ENCODE measurements around the gene LONRF2. TPM values are rescaled to one million over a fixed set of nuclear protein-coding genes. Genes with fewer than 3 reads are reported as not detected.

LONRF2 gene
- total and polyA plus RNA-seq, 2 of the 4 experiments (the other 2 are of a cell fraction) = 0.19 to 0.54 TPM

DNA sequence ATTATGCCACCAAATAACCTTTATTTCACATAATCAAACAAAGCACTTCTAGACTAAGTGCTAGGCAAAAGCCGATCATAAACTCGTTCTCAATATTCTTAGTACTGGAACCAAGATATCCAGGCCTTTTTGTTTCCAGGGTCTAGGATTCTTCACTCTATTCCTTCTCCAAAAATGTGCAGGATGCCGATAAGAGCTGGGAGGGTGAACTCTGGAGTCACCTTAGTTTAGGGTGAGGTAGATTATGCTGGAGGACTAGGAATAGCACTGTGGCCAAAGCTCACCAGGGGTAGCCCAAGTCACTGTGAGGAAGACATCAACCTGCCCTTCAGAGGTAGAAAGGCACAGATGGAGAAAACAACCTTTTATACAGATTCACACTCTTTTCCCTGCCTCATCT lies 37.3 kb downstream of the LONRF2 start:
- Histone ChIP-seq H4K5ac (ENCODE audit: low read depth, low read length) (no peak overlapping the region), H3K9ac (ENCODE audit: low read depth, low read length) (no peak overlapping the region), H3K79me1 (ENCODE audit: low read depth in 1 of 2, low read length in 2 of 2) (no peaks in the 10 kb centered on the region), H2AK5ac (ENCODE audit: low read depth, low read length) (no peak overlapping the region), H3K56ac (ENCODE audit: extremely low read depth, insufficient read depth, low read length) (no peak overlapping the region), H2AK9ac (replicated peaks; ENCODE audit: low read depth, low read length, poor library complexity) (no peak overlapping the region), H3K4me3 (ENCODE audit: insufficient read depth, low read depth, low read length) (no peak overlapping the region), H3K4me2 (ENCODE audit: low read depth, low read length) (no peak overlapping the region), H4K20me1 (ENCODE audit: insufficient read depth, low read length) (no peaks in the 10 kb centered on the region), H3K9me1 (ENCODE audit: insufficient read depth, low read length) (peaks cover 7% of the 10 kb centered on the region), H3K4ac (ENCODE audit: low read depth, low read length) (no peak overlapping the region), H3K27ac (ENCODE audit: insufficient read depth, low read length) (no peak overlapping the region), H3K14ac (replicated peaks; ENCODE audit: low read depth, low read length) (no peak overlapping the region), H4K91ac (ENCODE audit: insufficient read depth, low read depth, low read length) (no peak overlapping the region), H3K36me3 (ENCODE audit: control insufficient read depth, insufficient read depth, low read length) (no peaks in the 10 kb centered on the region), H3K23ac (ENCODE audit: low read depth, low read length) (no peak overlapping the region), H3K9me3 (ENCODE audit: control insufficient read depth, insufficient read depth, low read length) (no peaks in the 10 kb centered on the region), H3K4me1 (ENCODE audit: control insufficient read depth, insufficient read depth, low read length) (peaks cover 5% of the 10 kb centered on the region; the same call in 1 of the 2 replicates), H2BK20ac (ENCODE audit: low read depth, low read length) (no peak overlapping the region), H3K27me3 (ENCODE audit: control insufficient read depth, insufficient read depth, low read length) (peaks cover 11% of the 10 kb centered on the region; the same call in 1 of the 2 replicates), H4K8ac (ENCODE audit: low read depth in 2 of 2, low read length in 2 of 2) (no peak overlapping the region), H2BK5ac (ENCODE audit: low read depth, low read length, poor library complexity, severe bottlenecking) (no peak overlapping the region), H3K18ac (ENCODE audit: low read depth, low read length) (no peak overlapping the region), H2BK120ac (ENCODE audit: low read depth, low read length) (no peak overlapping the region), H2BK15ac (ENCODE audit: low read depth, low read length) (no peak overlapping the region), H2AFZ (replicated peaks; ENCODE audit: low read length, poor library complexity) (no peak overlapping the region)
- BruUV-seq (replicated peaks) = no TSS peak
- WGBS, 2 experiments (ENCODE audit: extremely low coverage in 2 of 2, insufficient read length in 1 of 2) = no CpG with 5 or more reads among the region's 3 CpGs
- intact Hi-C loops (cut with micrococcal nuclease) (no loop called here), in situ Hi-C loops (cut with MboI; ENCODE audit: low sequenced_read_pairs) (no loop called here), dilution Hi-C loops (cut with HindIII; ENCODE audit: low sequenced_read_pairs, unreplicated experiment) (no loop called here)
- no peak for DNase-seq
- POLR2A ChIA-PET (ENCODE audit: unreplicated experiment) = no interaction called here
- TF ChIP-seq, protein P1, sequence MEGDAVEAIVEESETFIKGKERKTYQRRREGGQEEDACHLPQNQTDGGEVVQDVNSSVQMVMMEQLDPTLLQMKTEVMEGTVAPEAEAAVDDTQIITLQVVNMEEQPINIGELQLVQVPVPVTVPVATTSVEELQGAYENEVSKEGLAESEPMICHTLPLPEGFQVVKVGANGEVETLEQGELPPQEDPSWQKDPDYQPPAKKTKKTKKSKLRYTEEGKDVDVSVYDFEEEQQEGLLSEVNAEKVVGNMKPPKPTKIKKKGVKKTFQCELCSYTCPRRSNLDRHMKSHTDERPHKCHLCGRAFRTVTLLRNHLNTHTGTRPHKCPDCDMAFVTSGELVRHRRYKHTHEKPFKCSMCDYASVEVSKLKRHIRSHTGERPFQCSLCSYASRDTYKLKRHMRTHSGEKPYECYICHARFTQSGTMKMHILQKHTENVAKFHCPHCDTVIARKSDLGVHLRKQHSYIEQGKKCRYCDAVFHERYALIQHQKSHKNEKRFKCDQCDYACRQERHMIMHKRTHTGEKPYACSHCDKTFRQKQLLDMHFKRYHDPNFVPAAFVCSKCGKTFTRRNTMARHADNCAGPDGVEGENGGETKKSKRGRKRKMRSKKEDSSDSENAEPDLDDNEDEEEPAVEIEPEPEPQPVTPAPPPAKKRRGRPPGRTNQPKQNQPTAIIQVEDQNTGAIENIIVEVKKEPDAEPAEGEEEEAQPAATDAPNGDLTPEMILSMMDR (conservative IDR thresholded peaks at IDR 0.05; ENCODE audit: low read depth, low read length) = no peak
- no peak for TF ChIP-seq RCOR1 (IDR thresholded peaks at IDR 0.05; ENCODE audit: insufficient replicate concordance, low read length)
- no peak for TF ChIP-seq MAFK (IDR thresholded peaks at IDR 0.05; ENCODE audit: low read depth, low read length)
- no peak for TF ChIP-seq BHLHE40 (IDR thresholded peaks at IDR 0.05; ENCODE audit: low read depth, low read length)
- no peak for TF ChIP-seq MXI1 (IDR thresholded peaks at IDR 0.05; ENCODE audit: borderline replicate concordance, low read depth, low read length)
- no peak for TF ChIP-seq RAD21 (IDR thresholded peaks at IDR 0.05; ENCODE audit: low read length)
- TF ChIP-seq CHD1 (IDR thresholded peaks at IDR 0.05; ENCODE audit: low read depth, low read length) = no peak
- TF ChIP-seq RFX5 (IDR thresholded peaks at IDR 0.05; ENCODE audit: low read depth, low read length) = no peak
- no peak for TF ChIP-seq NFE2L2 (IDR thresholded peaks at IDR 0.05; ENCODE audit: low read depth, low read length)
- no peak for TF ChIP-seq POLR2A (IDR thresholded peaks at IDR 0.05; ENCODE audit: low read depth, low read length)
- TF ChIP-seq ELK1 (IDR thresholded peaks at IDR 0.05; ENCODE audit: borderline replicate concordance, low read depth, low read length) = no peak
- no peak for TF ChIP-seq SMC3 (IDR thresholded peaks at IDR 0.05; ENCODE audit: low read depth, low read length)
- TF ChIP-seq FOS (IDR thresholded peaks at IDR 0.05; ENCODE audit: low read depth, low read length) = no peak
- no peak for TF ChIP-seq MAZ (IDR thresholded peaks at IDR 0.05; ENCODE audit: borderline replicate concordance, low read depth, low read length)
- no peak for TF ChIP-seq USF2 (IDR thresholded peaks at IDR 0.05; ENCODE audit: low read depth, low read length)
- no peak for TF ChIP-seq CEBPB (IDR thresholded peaks at IDR 0.05; ENCODE audit: low read depth, low read length)
- ATAC-seq (ENCODE audit: low read depth) = no peak
- CTCF ChIA-PET = interaction anchor here (1.0 to 1.3 kb wide), 2 partner anchors 22 to 23 kb away, joined by 3 to 9 read pairs; no protein-coding TSS in a partner anchor

All from IMR-90 (cell line).